NB4 (cell line): ENCODE results near the gene IQGAP3.

Experiments
- CTCF ChIP-seq: IDR thresholded peaks from one replicate; pipeline ENCODE4 v1.5.1; 2012; ENCODE audit warnings: low read depth, low read length
- MAX ChIP-seq: IDR thresholded peaks from 2 replicates; pipeline ENCODE4 v1.6.1; 2011; ENCODE audit warnings: low read depth, low read length
- MYC ChIP-seq: IDR thresholded peaks from 2 replicates; pipeline ENCODE4 v1.6.1; 2011; ENCODE audit warnings: low read depth, low read length
- POLR2A ChIP-seq: IDR thresholded peaks from 2 replicates; pipeline ENCODE4 v1.6.1; 2011; ENCODE audit warnings: mild to moderate bottlenecking; ENCODE audit not compliant: insufficient read length; ENCODE audit errors: extremely low read depth

GRCh38 chr1:156484480-156485058 lies 87.8 kb downstream of the IQGAP3 start:
- no peak for TF ChIP-seq CTCF
- no peak for TF ChIP-seq POLR2A
- no peak for TF ChIP-seq MYC
- TF ChIP-seq MAX: no peak
